DOHH2 (cell line): ENCODE measurements around the gene CELF5.

Experiments used
- H3F3A ChIP-seq: fragments of 200-600 bp; sonication (generic), shearing (Covaris generic); 2 replicates; pipeline ENCODE4 v1.6.0; 2016; ENCODE audit warnings: antibody characterized with exemption, mild to moderate bottlenecking; ENCODE audit not compliant: control insufficient read depth, insufficient read depth
- H3K27ac ChIP-seq: fragments of 200-600 bp; sonication (generic); 2 replicates; pipeline ENCODE4 v1.5.1; 2014; ENCODE audit warnings: low read depth, mild to moderate bottlenecking, low read length, moderate library complexity
- H3K27me3 ChIP-seq: fragments of 200-600 bp; sonication (generic); 2 replicates; pipeline ENCODE4 v1.6.1; 2014; ENCODE audit warnings: mild to moderate bottlenecking, low read length, mixed read lengths; ENCODE audit not compliant: control insufficient read depth
- H3K36me3 ChIP-seq: fragments of 200-600 bp; sonication (generic); 2 replicates; pipeline ENCODE4 v1.6.1; 2014; ENCODE audit warnings: mild to moderate bottlenecking, low read length, moderate library complexity, mixed read lengths; ENCODE audit not compliant: control insufficient read depth
- H3K4me1 ChIP-seq: fragments of 200-600 bp; sonication (generic); 2 replicates; pipeline ENCODE4 v1.6.1; 2014; ENCODE audit warnings: mild to moderate bottlenecking, low read length, mixed read lengths; ENCODE audit not compliant: control insufficient read depth
- H3K4me2 ChIP-seq: fragments of 200-600 bp; sonication (generic); 2 replicates; pipeline ENCODE4 v1.6.0; 2014; ENCODE audit warnings: mild to moderate bottlenecking, low read length, moderate library complexity
- H3K4me3 ChIP-seq: fragments of 200-600 bp; sonication (generic); 2 replicates; pipeline ENCODE4 v1.5.1; 2014; ENCODE audit warnings: mild to moderate bottlenecking, low read length, mixed read lengths
- H3K79me2 ChIP-seq: fragments of 200-600 bp; sonication (generic); 2 replicates; pipeline ENCODE4 v1.6.1; 2014; ENCODE audit warnings: mild to moderate bottlenecking, low read length, mixed read lengths; ENCODE audit not compliant: control insufficient read depth
- H3K9me2 ChIP-seq: fragments of 200-600 bp; sonication (generic); replicated peaks from 2 replicates; pipeline ENCODE4 v1.6.1; 2014; ENCODE audit warnings: mild to moderate bottlenecking, low read length, mixed read lengths; ENCODE audit not compliant: control insufficient read depth
- H3K9me3 ChIP-seq: fragments of 200-600 bp; sonication (generic); 2 replicates; pipeline ENCODE4 v1.6.1; 2014; ENCODE audit warnings: antibody characterized with exemption, low read length, mixed read lengths; ENCODE audit not compliant: control insufficient read depth, insufficient read depth
- H4K20me1 ChIP-seq: fragments of 200-600 bp; sonication (generic); 2 replicates; pipeline ENCODE4 v1.6.0; 2014; ENCODE audit warnings: low read depth, mild to moderate bottlenecking, antibody characterized with exemption, low read length, moderate library complexity; ENCODE audit not compliant: control insufficient read depth, insufficient read depth
- CTCF ChIP-seq: fragments of 200-600 bp; sonication (generic); IDR thresholded peaks from one replicate; pipeline ENCODE4 v1.5.1; 2014; ENCODE audit warnings: antibody characterized with exemption, mild to moderate bottlenecking, low read depth, low read length; ENCODE audit not compliant: poor library complexity, severe bottlenecking
- EZH2phosphoT487 ChIP-seq: fragments of 200-600 bp; sonication (generic); IDR thresholded peaks from 2 replicates; pipeline ENCODE4 v1.6.1; 2017; ENCODE audit warnings: borderline replicate concordance, mild to moderate bottlenecking, antibody characterized with exemption, low read length, moderate library complexity, mixed read lengths

Gene CELF5

GRCh38 chr19:3203805-3204645 is 20.4 kb upstream of the CELF5 start:
- Histone ChIP-seq H3K4me2 (no peak overlapping the region), H3K36me3 (peaks cover 44% of the 10 kb centered on the region), H3F3A (no peaks in the 10 kb centered on the region), H3K27ac (no peak overlapping the region), H3K9me3 (no peaks in the 10 kb centered on the region), H3K4me3 (no peak overlapping the region), H3K27me3 (no peaks in the 10 kb centered on the region), H3K9me2 (no peaks in the 10 kb centered on the region), H3K79me2 (no peaks in the 10 kb centered on the region), H4K20me1 (0 out of 2 replicates have a peak, but pooled peaks cover 3% of the 10 kb centered on the region), H3K4me1 (no peaks in the 10 kb centered on the region)
- TF ChIP-seq EZH2phosphoT487 (no peak), CTCF (no peak)

DNA sequence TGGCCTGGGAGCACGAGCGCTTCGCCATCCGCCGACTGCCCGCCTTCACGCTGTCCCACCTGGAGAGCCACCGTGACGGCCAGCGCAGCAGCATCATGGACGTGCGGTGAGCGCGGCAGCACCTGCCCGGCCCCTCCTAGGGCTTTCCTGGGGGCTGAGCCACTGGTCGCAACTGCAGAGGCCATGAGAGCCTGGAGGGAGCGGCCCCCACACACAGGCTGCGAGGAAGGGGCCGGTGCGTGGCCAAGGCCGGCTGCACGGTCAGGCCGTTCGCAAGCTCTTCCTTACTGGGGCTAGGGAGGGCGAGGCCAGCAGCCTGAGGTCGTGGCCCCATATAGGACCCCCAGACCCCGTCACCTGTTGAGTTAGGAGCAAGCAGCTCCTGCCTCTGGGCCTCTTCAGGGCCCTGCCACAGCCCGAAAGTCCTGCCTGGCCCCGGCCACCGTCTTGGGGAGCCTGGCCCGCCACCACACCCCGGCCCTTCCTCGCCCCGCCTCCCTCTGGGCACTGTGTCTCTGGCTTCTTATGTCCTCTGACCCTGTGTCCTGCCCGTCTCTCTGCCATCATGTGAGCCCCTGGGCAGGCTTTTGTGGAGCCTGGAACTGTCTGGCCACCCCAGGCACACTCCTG is 19.7 kb upstream of the CELF5 start:
- H3K36me3 ChIP-seq: peaks cover 41% of the 10 kb centered on the region
- no peaks in the 10 kb centered on the region for H3F3A ChIP-seq
- H3K79me2 ChIP-seq: no peaks in the 10 kb centered on the region
- no peaks in the 10 kb centered on the region for H3K27me3 ChIP-seq
- no peak overlapping the region for H3K27ac ChIP-seq
- 0 out of 2 replicates have a peak, but pooled peaks cover 3% of the 10 kb centered on the region for H4K20me1 ChIP-seq
- TF ChIP-seq CTCF: no peak
- no peaks in the 10 kb centered on the region for H3K4me1 ChIP-seq
- H3K4me3 ChIP-seq: no peak overlapping the region
- no peak overlapping the region for H3K4me2 ChIP-seq
- no peaks in the 10 kb centered on the region for H3K9me3 ChIP-seq
- H3K9me2 ChIP-seq: no peaks in the 10 kb centered on the region

- H3K9me2 ChIP-seq: no peaks in the 10 kb centered on the region
- H3K79me2 ChIP-seq: no peaks in the 10 kb centered on the region
- H3K9me3 ChIP-seq: no peaks in the 10 kb centered on the region
- TF ChIP-seq CTCF (no peak), EZH2phosphoT487 (no peak)
- H3K27ac ChIP-seq: no peak overlapping the region
- H3F3A ChIP-seq: no peaks in the 10 kb centered on the region
- no peaks in the 10 kb centered on the region for H3K4me1 ChIP-seq
- H4K20me1 ChIP-seq: 0 out of 2 replicates have a peak, but pooled peaks cover 3% of the 10 kb centered on the region
- no peak overlapping the region for H3K4me3 ChIP-seq
- H3K27me3 ChIP-seq: no peaks in the 10 kb centered on the region
- peaks cover 35% of the 10 kb centered on the region for H3K36me3 ChIP-seq
- H3K4me2 ChIP-seq: no peak overlapping the region
These were observed 18.1 kb upstream of the CELF5 start for GRCh38 chr19:3206216-3206953.
